AG09309 (cell line): ENCODE measurements around the gene SNX24.

Experiments used
- DNase-seq: peaks from one replicate; pipeline ENCODE4 v3.0.0-alpha.2; 2010; ENCODE audit warnings: low read depth
- H3K4me3 ChIP-seq: 2 replicates; pipeline ENCODE4 v1.5.1; 2011; ENCODE audit warnings: mild to moderate bottlenecking, low read depth, low read length, moderate library complexity; ENCODE audit not compliant: control insufficient read depth
- TF ChIP-seq, protein P1 (sequence below): IDR thresholded peaks from 2 replicates; pipeline ENCODE4 v1.5.1; 2011; ENCODE audit warnings: mild to moderate bottlenecking, low read depth, low read length, inconsistent platforms; ENCODE audit not compliant: insufficient read depth, control insufficient read depth; ENCODE audit errors: missing control alignments

Gene SNX24

DNA sequence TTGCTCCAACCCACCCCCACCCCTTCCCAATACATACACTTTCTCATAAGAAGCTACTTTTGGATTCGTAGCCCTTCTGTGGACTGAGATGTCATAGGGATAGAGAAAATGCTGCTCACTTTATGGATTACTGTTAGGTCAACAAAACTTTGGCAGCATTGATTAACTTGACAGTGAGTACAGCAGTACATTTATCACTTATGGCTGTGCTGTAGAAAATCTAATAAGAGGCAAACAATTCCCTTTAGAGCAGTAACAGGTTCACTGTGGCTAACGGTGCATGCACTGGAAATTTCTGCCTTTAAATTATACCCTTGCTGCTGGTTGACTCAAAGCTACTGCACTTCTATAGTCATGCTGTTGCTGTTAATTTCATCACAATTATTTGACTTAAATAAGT lies 131.9 kb downstream of the SNX24 start:
- DNase-seq: no peak
- TF ChIP-seq, protein P1, sequence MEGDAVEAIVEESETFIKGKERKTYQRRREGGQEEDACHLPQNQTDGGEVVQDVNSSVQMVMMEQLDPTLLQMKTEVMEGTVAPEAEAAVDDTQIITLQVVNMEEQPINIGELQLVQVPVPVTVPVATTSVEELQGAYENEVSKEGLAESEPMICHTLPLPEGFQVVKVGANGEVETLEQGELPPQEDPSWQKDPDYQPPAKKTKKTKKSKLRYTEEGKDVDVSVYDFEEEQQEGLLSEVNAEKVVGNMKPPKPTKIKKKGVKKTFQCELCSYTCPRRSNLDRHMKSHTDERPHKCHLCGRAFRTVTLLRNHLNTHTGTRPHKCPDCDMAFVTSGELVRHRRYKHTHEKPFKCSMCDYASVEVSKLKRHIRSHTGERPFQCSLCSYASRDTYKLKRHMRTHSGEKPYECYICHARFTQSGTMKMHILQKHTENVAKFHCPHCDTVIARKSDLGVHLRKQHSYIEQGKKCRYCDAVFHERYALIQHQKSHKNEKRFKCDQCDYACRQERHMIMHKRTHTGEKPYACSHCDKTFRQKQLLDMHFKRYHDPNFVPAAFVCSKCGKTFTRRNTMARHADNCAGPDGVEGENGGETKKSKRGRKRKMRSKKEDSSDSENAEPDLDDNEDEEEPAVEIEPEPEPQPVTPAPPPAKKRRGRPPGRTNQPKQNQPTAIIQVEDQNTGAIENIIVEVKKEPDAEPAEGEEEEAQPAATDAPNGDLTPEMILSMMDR: no peak
- H3K4me3 ChIP-seq: no peak overlapping the region

DNA sequence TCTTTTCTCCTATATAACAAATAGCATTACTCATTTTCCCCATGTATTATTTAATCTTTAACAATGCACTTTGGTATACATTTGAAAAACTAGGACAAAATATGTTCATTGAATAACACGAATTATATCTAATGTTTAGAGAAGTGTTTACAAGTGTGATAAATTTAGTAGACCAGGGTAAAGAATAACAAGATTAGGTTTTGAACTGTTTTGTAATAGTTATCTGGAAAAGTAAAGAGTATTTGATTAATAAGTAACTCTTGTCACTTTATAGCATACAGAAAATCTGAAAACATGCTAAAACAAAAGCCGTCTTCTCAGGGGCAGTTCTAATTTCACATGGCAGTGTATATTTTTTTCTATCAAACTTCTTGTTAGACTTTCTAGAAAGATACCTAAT lies 132.7 kb downstream of the SNX24 start:
- DNase-seq: no peak
- no peak overlapping the region for H3K4me3 ChIP-seq
- TF ChIP-seq, protein P1: no peak

DNA sequence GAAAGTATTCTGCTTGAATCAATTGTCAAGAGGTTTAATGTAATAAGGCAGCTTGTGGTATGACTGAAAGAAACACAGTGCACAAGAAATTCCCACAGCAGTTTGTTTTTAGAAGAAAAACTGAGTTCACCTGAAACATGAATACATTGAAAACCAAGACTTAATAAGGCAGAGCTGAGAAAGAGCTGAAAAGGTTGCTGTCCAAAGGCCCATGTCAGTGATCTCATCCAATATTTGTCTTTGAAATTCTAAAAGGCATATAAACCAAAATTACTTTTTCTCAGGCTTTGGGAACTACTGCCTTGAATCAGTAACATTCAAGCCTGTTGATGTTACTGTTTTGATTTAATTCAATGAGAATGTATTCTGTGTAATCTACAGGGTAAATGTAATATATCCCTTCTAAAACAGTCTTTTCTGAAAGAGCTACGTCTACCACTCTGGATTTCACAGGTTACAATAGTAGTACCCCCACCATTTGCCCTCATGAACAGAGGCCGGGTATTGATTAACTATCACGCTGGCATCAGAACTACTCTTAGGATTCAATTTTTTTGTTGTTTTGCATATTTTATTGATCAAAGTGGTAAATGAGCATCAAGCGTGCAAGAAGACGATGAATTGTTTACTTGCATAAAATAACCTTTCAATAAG lies 133.4 kb downstream of the SNX24 start:
- H3K4me3 ChIP-seq: no peak overlapping the region
- DNase-seq: no peak
- TF ChIP-seq, protein P1: no peak

DNA sequence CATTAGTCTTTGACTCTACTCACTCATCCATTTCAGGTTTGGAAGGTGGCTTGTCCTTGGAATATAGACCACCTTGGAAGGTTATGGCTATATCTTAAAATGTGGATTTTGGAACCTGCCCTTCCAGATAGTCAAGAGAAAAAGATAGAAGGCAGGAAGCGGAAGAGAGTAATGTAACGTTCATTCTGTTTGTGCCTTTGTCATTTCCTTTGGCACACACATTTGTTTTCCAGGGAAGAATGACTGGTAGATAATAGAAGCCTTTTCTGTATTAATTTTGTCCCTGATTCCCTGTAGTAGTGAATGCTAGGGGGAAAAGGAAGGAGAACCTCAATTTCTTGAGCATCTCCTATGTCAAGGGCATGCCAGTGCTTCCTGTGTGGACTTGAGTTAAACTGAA lies 136.4 kb downstream of the SNX24 start:
- no peak overlapping the region for H3K4me3 ChIP-seq
- DNase-seq: no peak
- TF ChIP-seq, protein P1: no peak

DNA sequence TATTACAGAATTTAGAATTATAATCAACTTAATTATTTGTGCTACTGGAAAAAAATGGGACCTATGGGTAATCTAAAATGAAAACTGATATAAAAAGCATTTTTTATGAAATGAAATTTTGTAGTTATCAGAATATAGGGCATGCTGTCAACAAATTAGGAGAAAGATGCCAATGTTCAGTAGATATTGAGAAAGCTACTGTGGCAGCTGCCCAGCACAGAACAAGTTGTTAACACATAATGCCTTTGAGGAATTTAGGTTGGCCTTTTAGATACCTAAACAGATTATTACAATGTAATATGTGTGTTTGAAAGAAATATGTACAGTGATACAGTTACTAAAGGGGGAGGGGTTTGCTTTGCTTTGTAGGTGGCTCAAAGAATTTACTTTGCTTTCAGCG lies 137.0 kb downstream of the SNX24 start:
- H3K4me3 ChIP-seq: no peak overlapping the region
- TF ChIP-seq, protein P1: no peak
- DNase-seq: no peak

DNA sequence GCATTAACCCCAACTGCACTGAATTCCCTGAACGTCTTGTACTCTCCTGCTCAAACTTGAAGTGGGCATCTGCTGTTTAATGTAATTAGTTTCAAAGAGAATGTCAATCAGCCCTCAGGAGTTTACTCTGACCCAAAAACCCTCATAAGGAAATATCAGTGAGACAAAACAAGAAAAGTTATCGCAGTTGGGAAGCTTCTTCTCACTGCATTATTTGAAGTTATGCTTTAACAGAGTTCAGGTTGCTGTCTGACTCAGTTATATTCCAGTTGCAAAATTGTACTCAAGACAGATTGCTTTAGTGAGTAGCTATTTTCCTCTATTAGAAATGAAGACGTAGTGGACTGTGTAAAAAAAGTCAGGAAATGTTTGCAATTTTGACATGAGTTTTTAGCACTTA lies 139.0 kb downstream of the SNX24 start:
- no peak overlapping the region for H3K4me3 ChIP-seq
- no peak for DNase-seq
- TF ChIP-seq, protein P1: no peak
